GM21576 (cell line): ENCODE data around the gene PLEKHJ1.

Experiments used
- ATAC-seq: cut with Tn5 transposase; IDR thresholded peaks from one replicate; pipeline ENCODE4 v1.9.1; 2021; ENCODE audit warnings: mild to moderate bottlenecking, moderate library complexity; ENCODE audit not compliant: unreplicated experiment

The PLEKHJ1 gene

DNA sequence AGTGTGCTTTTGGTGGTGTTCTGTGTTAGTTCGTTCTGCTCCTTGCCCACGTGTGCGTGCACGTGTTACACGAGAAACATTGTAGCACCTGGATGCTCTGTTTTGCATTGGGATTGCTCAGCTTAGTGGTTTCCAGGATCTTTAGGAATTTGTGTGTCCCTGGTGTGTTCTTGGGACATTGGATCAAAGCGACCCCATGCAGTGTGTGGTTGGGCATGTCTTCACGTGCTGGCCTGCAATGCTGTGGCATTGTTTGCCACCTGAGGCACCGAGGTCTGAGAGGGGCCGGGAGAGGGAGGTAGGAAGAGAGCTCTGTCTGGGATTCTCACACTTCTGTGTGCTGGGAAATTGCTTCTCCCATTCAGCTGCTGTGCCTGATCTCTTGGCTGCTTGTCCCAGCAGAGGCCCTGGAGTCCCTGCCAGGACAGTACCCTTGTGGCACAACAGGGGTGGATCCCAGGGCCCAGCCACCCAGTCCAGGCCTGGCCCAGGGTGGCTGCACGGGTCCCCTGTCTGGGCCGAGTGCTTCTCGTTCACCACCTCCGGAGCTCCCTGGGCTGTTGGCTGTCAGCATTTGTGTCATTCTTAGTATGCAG is 11.3 kb downstream of the PLEKHJ1 start:
- no peak for ATAC-seq

DNA sequence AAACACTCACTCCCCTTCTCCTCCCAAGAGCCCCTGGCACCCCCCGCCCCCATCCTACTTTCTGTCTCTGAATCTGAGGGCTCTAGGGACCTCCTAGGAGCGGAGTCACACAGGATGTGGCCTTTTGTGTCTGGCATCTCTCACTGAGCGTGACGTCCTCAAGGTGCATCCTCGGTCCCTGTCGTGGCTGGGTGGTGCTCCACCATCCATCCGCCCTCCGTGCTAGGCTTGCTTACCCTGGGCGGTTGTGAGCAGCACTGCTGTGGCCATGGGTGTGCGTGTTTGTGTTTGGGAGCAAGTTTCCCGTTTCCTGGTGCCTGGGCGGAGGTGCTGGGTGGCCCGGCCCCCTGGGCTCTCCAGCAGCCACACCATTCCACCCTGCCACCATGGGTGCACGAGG is 12.2 kb downstream of the PLEKHJ1 start:
- no peak for ATAC-seq

DNA sequence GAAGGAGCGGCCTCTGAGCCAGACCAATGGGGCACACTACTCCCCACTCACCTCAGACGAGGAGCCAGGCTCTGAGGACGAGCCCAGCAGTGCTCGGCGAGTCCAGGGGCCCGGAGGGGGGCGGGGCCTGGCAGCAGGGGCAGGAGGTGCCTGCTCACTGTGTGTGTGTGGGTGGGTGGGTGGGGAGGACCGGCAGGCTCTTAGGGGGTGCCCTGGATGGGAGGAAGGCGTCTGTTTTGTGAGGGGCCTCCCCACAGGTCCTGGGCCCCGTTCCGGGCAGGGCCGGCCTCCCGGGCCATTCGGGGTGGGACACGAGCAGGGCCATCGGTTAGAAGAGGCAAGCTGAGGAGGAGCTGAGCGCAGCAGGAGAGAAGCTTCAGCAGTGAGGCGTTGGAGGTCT is 12.7 kb downstream of the PLEKHJ1 start:
- ATAC-seq = no peak

DNA sequence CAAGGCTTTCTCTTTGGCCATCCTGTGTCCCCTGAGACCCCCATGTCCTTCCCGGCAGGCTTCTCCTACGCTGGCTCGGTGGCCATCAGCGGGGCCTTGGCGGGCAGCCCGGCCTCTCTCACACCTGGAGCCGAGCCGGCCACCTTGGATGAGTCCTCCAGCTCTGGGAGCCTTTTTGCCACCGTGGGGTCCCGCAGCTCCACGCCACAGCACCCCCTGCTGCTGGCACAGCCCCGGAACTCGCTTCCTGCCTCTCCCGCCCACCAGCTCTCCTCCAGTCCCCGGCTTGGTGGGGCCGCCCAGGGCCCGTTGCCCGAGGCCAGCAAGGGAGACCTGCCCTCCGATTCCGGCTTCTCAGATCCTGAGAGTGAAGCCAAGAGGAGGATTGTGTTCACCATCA is 14.2 kb downstream of the PLEKHJ1 start:
- no peak for ATAC-seq

DNA sequence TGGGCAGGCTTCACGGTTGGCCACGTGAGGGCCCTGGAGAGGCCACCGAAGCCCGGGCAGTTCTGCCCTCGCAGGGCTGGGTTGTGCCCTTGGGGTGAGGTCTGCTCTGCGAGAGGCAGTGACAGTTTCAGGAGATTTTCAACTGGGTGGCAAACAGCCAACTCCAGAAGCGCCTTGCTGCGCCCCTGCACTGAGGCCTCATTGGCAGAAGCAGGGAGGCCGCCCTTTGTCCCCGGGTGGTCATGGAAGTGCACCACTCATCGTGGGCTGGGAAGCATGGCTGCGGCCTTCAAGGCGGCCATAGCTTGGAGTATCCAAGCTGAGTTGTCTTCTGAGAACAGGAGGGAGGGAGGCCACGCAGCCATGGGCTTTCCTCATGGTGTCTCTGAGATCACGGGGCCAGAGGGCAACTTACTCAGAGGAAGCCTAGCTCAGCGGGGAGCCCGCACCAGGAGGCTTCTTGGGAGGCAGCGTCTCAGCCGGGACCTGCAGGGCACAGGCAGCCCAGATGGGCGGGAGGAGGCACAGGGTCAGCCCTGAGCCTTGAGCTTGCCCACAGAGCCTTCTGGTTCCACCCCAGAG is 14.8 kb downstream of the PLEKHJ1 start:
- ATAC-seq = no peak

DNA sequence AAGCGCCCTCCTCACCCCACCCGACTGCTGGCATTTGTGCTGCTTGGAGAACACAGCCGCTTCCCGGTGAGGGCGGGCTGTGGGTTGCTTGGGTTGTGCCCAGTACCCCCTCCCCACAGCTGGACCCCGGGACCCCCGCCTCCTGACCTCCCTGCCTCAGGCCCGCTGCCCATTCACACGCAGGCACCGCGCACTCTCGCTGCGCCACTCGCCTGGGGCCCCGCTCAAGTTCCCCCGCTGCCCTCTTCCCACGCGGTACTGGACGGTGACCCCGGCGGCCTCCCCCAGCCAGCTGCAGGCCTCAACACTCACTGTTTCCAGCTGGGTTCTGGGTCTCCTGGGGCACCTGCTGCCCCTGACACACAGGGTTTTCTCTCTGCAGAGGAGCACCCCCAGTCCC is 16.4 kb downstream of the PLEKHJ1 start:
- no peak for ATAC-seq

DNA sequence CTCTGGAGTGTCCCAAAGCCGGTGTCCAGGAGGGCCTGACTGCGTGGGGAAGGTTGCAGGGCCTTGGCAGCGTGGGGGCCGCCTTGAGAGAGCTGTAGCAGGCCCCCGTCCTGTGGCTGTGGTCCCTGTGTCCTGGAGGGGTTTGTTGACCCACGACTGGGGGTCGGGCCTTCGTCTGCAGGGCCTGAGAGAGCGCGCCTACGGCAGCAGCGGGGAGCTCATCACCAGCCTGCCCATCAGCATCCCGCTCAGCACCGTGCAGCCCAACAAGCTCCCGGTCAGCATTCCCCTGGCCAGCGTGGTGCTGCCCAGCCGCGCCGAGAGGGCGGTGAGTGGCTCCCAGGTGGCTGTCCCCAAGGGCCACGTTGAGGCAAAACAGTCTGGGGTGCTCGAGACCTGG is 18.5 kb downstream of the PLEKHJ1 start:
- no peak for ATAC-seq

DNA sequence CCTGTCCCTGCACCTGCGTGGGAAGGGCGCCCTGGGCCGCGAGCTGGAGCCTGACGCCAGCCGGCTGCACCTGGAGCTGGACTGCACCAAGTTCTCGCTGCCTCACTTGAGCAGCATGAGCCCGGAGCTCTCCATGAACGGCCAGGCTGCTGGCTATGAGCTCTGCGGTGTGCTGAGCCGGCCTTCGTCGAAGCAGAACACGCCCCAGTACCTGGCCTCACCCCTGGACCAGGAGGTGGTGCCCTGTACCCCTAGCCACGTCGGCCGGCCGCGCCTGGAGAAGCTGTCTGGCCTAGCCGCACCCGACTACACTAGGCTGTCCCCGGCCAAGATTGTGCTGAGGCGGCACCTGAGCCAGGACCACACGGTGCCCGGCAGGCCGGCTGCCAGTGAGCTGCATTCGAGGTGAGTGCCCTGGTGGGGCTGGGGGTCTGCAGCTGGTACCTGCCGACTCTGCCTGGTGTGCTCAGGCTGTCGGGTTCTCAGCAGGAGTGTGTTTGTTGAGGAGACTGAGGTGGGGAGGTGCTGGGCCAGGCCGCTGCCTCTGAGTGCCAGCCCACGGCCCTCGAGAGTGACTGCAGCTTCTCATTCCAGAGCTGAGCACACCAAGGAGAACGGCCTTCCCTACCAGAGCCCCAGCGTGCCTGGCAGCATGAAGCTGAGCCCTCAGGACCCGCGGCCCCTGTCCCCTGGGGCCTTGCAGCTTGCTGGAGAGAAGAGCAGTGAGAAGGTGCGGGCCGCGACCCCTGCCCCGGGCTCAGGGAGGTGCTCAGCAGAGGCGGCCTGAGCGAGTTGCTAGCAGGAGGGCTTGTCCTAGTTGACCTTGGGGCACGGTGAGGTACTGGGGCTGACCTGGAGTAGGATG is 19.5 kb downstream of the PLEKHJ1 start:
- no peak for ATAC-seq

DNA sequence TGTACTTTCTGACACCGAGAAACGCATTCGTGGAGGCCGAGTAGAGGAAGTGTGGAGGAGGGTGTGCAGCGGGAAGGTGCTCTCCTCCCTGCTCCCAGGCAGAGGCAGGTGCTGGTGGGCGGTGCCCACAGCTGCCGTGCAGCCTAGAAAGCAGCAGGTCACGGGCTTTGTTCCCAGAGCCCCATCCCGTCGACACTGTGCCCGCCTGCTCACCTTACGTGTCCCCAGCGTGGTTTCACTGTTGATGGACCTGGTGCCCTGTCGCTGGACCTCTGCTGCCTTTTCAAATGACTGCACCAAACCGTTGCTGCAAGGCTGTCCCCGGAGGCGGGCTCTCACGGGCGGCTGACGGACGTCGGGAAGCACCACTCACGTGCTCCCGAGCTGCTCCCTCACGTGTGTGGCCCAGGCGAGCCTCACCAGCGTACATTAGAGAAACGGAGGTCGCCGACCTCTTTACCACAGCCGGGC is 20.8 kb downstream of the PLEKHJ1 start:
- ATAC-seq = no peak

DNA sequence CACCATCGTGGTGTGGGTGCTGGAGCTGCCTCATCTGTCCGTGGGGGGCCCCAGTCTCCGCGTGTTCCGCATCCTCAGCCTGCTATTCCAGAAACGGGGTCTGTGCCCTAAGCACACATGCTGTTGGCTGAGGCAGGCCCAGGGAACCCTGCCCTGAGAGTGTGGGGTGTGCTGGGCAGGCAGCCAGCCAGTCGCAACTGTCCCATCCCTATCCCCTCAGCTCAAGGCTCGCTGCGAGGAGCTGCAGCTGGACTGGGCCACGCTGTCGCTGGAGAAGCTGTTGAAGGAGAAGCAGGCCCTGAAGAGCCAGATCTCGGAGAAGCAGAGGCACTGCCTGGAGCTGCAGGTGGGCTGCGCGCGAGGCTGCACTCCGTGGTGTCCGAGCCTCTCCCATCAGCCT is 21.9 kb downstream of the PLEKHJ1 start:
- no peak for ATAC-seq

DNA sequence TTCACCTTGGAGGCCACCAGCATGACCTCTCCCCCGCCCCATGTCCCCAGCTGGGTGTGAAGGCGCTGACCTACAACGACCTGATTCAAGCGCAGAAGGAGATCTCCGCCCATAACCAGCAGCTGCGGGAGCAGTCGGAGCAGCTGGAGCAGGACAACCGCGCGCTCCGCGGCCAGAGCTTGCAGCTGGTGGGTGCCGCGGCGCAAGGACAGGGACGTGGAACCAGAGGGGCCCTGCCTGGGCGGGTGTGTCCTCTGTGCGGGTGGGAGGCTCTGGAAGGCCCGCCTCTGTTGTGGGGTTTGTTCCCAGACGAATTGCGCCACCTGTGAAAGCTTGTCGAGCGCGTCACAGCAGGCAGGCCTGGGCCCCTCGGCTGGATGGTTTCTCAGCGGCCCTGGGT is 22.3 kb downstream of the PLEKHJ1 start:
- ATAC-seq = no peak

DNA sequence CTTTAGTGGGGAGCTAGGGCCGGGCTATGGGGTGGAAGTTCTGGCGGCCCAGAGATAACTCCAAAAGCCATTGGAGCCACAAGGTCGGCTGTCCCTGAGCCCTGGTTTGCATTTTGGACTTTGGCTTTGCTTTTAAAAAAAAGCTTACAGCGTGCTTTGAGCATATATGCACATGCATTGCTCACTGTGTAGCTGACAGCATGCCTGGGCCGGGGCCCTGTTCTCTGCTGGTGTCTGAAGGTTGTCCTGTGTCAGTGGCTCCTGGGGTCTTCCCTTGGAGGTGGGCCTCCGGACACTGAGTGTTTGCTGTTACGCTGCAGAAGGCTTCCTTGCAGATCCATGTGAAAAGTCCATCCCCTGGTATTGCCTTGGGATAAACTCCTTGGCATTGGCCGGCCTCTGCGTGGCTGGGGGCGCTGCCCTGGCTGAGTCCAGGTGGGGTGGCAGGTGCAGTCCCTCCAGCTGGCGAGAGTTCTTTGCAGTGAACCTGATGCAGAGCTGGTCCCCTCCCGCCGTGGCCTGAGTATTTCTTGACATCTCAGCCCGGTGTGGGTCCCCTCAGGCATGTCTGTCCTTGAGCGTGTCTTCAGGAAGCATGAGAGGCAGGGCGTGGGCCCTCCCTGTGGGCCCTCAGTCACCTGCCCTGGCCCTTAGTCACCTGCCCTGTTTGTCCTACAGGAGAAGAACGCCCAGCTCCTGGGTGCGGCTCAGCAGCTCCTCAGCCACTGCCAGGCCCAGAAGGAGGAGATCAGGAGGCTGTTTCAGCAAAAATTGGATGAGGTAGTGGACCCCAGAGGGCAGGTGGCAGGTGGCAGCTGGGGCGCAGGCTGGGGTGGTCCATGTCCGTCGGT is 23.0 kb downstream of the PLEKHJ1 start:
- ATAC-seq = no peak

DNA sequence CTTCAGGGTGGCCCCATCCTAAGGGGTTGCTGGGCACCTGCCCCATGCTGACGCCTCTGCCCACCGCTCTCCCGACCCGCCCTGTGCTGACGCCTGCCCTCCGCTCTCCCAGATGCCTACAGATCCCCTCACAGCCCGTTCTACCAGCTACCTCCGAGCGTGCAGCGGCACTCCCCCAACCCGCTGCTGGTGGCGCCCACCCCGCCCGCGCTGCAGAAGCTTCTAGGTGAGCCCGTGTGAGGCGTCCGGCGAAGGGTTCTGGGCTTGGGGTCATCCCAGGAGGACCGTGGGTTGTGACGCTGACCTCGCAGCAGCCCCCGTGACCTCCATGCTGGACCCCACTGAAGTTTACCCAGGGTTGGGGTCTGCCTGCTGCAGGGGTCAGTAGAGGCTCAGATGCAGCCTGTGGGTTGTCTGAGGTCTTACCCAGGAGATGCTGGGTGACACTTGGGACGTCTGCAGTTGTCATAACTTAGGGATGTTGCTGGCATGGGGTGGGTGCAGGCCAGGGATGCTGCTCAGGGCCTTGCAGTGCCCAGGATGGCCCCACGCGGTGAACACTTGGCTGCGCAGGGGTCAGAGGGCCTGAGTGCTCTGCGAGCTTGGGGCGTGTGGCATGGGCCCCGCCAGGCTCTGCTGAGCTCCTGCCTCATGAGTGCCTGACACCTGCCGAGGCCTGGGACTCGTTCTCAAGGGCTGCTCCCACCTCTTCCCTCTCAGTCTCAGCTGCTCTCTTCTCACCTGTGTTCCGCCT is 25.0 kb downstream of the PLEKHJ1 start:
- ATAC-seq = no peak

DNA sequence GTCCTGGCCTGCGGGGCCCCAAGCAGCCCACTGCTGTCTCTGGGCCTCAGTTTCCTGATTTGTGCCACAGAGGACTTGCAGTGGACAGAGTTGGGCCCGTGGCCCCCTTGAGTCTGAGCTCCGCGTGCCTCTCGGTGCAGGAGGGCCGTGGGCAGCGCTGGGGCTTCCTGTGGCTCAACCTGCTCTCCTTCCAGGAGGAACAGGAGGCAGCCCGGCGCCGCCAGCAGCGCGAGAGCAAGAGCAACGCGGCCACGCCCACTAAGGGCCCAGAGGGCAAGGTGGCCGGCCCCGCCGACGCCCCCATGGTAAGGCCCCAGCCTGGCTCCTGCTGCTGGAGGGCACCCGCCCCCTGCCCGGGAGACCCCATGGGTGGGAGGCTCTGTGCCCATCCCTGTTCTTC is 25.9 kb downstream of the PLEKHJ1 start:
- ATAC-seq = no peak

DNA sequence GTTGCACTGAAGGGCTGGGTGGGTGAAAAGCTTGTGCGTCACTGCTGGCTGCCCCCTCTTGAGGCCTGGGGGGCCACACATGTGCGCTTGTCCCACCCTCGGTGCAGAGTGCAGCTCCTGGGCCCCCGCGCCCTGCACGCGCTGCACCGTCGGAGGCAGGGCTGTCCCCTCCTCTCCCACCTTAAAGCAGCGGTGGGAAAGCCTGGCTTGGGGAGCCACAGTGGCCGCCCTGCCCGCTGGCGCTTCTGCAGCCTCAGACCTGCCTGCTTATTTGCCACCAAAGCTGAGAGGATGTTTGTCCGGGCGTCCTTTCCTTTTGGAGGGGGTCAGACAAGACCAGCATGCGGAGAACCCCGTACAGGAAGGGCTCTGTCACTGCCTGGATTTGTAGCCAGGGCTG is 26.7 kb downstream of the PLEKHJ1 start:
- ATAC-seq = no peak

DNA sequence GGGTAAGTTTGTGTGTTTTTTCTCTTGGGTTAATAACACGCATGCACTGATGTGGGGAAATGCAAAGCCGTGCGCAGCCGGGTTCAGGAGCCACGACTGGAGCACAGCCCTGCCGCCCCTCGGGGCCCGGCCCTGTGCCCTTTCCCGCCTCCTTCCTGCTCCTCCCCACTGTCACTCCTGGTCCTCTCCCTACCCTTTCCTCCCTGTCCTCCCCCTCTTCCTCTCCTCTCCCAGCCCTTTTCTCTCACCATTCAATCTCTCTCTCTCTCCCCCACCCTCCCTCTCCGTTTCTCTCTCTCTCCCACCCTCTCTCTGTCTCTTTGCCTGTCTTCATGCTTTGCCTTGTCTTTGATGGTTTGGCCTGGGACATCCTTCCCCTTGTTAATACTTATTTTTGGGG is 27.2 kb downstream of the PLEKHJ1 start:
- no peak for ATAC-seq

DNA sequence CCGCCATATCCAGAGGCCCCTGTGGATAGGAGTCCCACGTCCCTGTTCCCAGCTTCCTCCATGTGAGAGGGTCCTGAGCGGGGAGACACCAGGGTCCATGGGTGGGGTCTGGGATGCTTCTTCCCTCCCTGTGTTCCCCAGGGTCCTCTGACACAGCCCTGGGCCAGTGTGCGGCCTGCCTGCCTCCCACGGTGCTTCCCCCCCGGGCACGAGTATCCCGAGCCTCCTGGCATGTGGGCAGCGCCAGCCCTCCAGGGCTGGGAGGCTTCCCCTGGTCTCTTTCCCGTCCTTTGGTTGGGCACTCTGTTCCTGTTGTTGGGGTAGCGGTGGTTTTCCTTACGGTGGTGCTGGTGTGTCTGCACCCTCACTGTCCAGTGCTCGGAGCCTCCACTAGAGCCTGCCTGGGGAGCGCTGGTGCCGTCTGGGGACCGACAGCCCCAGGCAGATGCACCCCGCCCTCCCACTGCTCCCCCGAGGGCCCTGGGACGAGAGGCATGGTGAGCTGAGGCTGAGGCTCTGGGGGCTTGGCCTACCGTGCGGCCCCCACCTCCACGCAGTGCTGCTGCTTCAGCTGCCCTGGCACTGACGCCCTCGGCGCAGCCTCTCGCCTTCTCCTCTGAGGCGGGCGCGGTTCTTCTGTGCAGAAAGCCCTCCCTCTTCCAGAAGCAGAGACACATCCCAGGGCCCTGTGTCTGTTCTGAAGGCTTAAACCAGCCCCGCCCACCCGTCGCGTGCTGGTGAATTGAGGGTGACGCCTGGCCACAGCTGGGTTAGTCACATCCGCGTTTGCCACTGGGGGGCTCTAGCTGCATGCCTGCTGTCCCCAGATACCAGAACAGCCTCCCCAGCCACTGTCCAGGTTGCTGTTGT is 27.9 kb downstream of the PLEKHJ1 start:
- ATAC-seq = no peak

DNA sequence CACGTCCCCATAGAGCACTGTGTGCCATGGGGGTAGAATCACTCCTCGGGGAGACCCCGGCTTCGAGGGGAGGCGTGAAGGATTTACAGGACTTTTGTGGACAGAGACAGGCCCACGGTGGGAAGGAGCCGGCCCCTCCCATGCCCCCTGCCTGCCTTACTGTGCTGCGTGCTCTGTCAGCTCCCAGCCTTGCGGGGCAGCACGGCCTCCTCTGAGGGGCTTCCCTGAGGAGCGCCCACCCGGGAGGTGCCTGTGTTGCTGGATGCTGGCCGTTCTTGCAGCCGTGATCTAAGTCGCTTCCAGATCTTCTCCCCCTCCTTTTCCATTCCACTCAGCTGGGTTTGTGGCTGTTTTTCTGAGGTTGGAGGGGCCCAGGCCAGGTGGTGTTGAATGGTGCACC is 29.1 kb downstream of the PLEKHJ1 start:
- no peak for ATAC-seq

DNA sequence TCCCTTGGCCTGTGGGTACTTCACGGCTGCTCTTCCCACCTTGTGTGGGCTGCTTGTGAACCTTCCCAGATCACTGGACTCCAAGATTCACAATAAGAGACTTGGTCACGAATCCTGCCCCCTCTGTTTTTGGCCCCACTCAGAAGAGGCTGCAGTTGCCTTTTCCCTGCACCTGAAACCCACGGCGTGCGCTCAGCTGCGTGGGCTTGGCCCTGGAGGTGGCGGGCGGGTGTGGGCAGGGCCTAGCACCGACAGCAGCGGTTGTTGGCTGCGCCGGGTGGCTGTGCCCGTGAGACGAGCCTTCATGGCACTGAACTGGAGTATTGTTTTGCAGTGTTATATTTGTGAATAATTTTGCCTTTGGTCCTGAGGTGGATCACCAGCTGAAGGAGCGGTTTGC is 33.8 kb downstream of the PLEKHJ1 start:
- ATAC-seq = no peak
